IMR-90 (cell line): ENCODE measurements around the gene ZNF554. TPM values are rescaled to one million over a fixed set of nuclear protein-coding genes. Genes with fewer than 3 reads are reported as not detected.

Experiments used
- ATAC-seq: fragments of 200-7000 bp; cut with Tn5 transposase; 2 replicates; pipeline ENCODE4 v1.9.1; 2020; ENCODE audit warnings: low read depth, mild to moderate bottlenecking, moderate library complexity
- BruUV-seq: library from RNA; stranded (reverse); fragments of 400-500 nt; replicated peaks from 2 replicates; lab custom pipeline; 2021; lab: Mats Ljungman, UMichigan
- CTCF ChIA-PET: fragments of 300-600 bp; formaldehyde crosslinking; extraction: SDS; loops from one replicate; lab custom pipeline; 2021; ENCODE audit warnings: antibody characterized with exemption; lab: Yijun Ruan, JAX
- POLR2A ChIA-PET: fragments of 300-600 bp; sonication (Branson Sonifier 250); formaldehyde crosslinking; loops from one replicate; lab custom pipeline; 2022; ENCODE audit warnings: antibody characterized with exemption; ENCODE audit not compliant: unreplicated experiment; lab: Charles Lee
- DNase-seq: peaks from one replicate; pipeline ENCODE4 v3.0.0; 2013
- H2AFZ ChIP-seq: replicated peaks from 2 replicates; pipeline ENCODE3; 2013; ENCODE audit warnings: low read length, mild to moderate bottlenecking; ENCODE audit not compliant: poor library complexity
- H2AK5ac ChIP-seq: 2 replicates; pipeline ENCODE4 v1.6.1; 2013; ENCODE audit warnings: low read depth, low read length, inconsistent platforms
- H2AK9ac ChIP-seq: replicated peaks from 2 replicates; pipeline ENCODE3; 2013; ENCODE audit warnings: mild to moderate bottlenecking, low read depth, low read length, moderate library complexity; ENCODE audit not compliant: poor library complexity
- H2BK120ac ChIP-seq: 2 replicates; pipeline ENCODE4 v1.6.1; 2013; ENCODE audit warnings: low read depth, low read length, inconsistent platforms
- H2BK15ac ChIP-seq: 3 replicates; pipeline ENCODE4 v1.6.1; 2013; ENCODE audit warnings: low read depth, low read length, inconsistent platforms
- H2BK20ac ChIP-seq: 2 replicates; pipeline ENCODE4 v1.6.1; 2013; ENCODE audit warnings: low read depth, mild to moderate bottlenecking, inconsistent platforms, low read length, moderate library complexity
- H2BK5ac ChIP-seq: 2 replicates; pipeline ENCODE4 v1.6.1; 2013; ENCODE audit warnings: mild to moderate bottlenecking, low read depth, low read length, inconsistent platforms; ENCODE audit not compliant: poor library complexity, severe bottlenecking
- H3K14ac ChIP-seq: replicated peaks from 2 replicates; pipeline ENCODE4 v1.6.1; 2013; ENCODE audit warnings: low read depth, low read length, inconsistent platforms
- H3K18ac ChIP-seq: 2 replicates; pipeline ENCODE4 v1.6.1; 2013; ENCODE audit warnings: low read depth, low read length, control low read depth
- H3K23ac ChIP-seq: 2 replicates; pipeline ENCODE4 v1.6.1; 2013; ENCODE audit warnings: low read depth, low read length, inconsistent platforms
- H3K27ac ChIP-seq: 2 replicates; pipeline ENCODE4 v1.5.1; 2013; ENCODE audit warnings: mild to moderate bottlenecking, control low read depth, low read length; ENCODE audit not compliant: insufficient read depth
- H3K27me3 ChIP-seq: 2 replicates; pipeline ENCODE4 v1.6.1; 2013; ENCODE audit warnings: low read length; ENCODE audit not compliant: control insufficient read depth, insufficient read depth
- H3K36me3 ChIP-seq: 2 replicates; pipeline ENCODE4 v1.6.1; 2013; ENCODE audit warnings: low read length, mixed read lengths; ENCODE audit not compliant: control insufficient read depth, insufficient read depth
- H3K4ac ChIP-seq: 2 replicates; pipeline ENCODE4 v1.6.1; 2013; ENCODE audit warnings: low read depth, low read length, inconsistent platforms
- H3K4me1 ChIP-seq: 2 replicates; pipeline ENCODE4 v1.6.1; 2013; ENCODE audit warnings: low read length, mixed read lengths; ENCODE audit not compliant: control insufficient read depth, insufficient read depth
- H3K4me2 ChIP-seq: 2 replicates; pipeline ENCODE4 v1.6.1; 2013; ENCODE audit warnings: low read depth, mild to moderate bottlenecking, control low read depth, low read length, moderate library complexity
- H3K4me3 ChIP-seq: 2 replicates; pipeline ENCODE4 v1.5.1; 2013; ENCODE audit warnings: low read depth, mild to moderate bottlenecking, control low read depth, low read length, moderate library complexity; ENCODE audit not compliant: insufficient read depth
- H3K56ac ChIP-seq: 2 replicates; pipeline ENCODE4 v1.6.1; 2013; ENCODE audit warnings: low read length, inconsistent platforms; ENCODE audit not compliant: insufficient read depth; ENCODE audit errors: extremely low read depth
- H3K79me1 ChIP-seq, 2 experiments: 2 replicates each; pipeline ENCODE4 v1.6.1; 2013; ENCODE audit warnings: low read length in 2 of 2, inconsistent platforms in 1 of 2, low read depth in 1 of 2
- H3K9ac ChIP-seq: 2 replicates; pipeline ENCODE4 v1.6.1; 2013; ENCODE audit warnings: low read depth, low read length, control low read depth
- H3K9me1 ChIP-seq: 2 replicates; pipeline ENCODE4 v1.6.1; 2013; ENCODE audit warnings: low read length, inconsistent platforms; ENCODE audit not compliant: insufficient read depth
- H3K9me3 ChIP-seq: 2 replicates; pipeline ENCODE4 v1.6.1; 2013; ENCODE audit warnings: low read length; ENCODE audit not compliant: control insufficient read depth, insufficient read depth
- H4K20me1 ChIP-seq: 2 replicates; pipeline ENCODE4 v1.6.1; 2013; ENCODE audit warnings: low read length, inconsistent platforms; ENCODE audit not compliant: insufficient read depth
- H4K5ac ChIP-seq: 2 replicates; pipeline ENCODE4 v1.6.1; 2013; ENCODE audit warnings: mild to moderate bottlenecking, low read depth, low read length, control low read depth
- H4K8ac ChIP-seq, 2 experiments: 2 replicates each; pipeline ENCODE4 v1.6.1; 2013; ENCODE audit warnings: low read depth in 2 of 2, low read length in 2 of 2, control low read depth in 1 of 2, inconsistent platforms in 1 of 2
- H4K91ac ChIP-seq: 2 replicates; pipeline ENCODE4 v1.6.1; 2013; ENCODE audit warnings: low read depth, low read length, inconsistent platforms; ENCODE audit not compliant: insufficient read depth
- BHLHE40 ChIP-seq: fragments of 150-350 bp; IDR thresholded peaks from 2 replicates; pipeline ENCODE4 v1.6.1; 2016; ENCODE audit warnings: mild to moderate bottlenecking, low read depth, low read length
- CEBPB ChIP-seq: IDR thresholded peaks from 2 replicates; pipeline ENCODE4 v1.6.1; 2012; ENCODE audit warnings: low read depth, low read length, improper control_type of control experiment
- CHD1 ChIP-seq: IDR thresholded peaks from 2 replicates; pipeline ENCODE4 v1.6.1; 2012; ENCODE audit warnings: low read depth, low read length, improper control_type of control experiment
- CTCF ChIP-seq: conservative IDR thresholded peaks from 2 replicates; pipeline ENCODE4 v1.5.1; 2012; ENCODE audit warnings: mild to moderate bottlenecking, low read depth, low read length, improper control_type of control experiment
- ELK1 ChIP-seq: fragments of 150-350 bp; IDR thresholded peaks from 2 replicates; pipeline ENCODE4 v1.6.1; 2016; ENCODE audit warnings: low read depth, mild to moderate bottlenecking, low read length, moderate library complexity, borderline replicate concordance
- FOS ChIP-seq: fragments of 150-350 bp; IDR thresholded peaks from 2 replicates; pipeline ENCODE4 v1.6.1; 2016; ENCODE audit warnings: low read depth, low read length
- MAFK ChIP-seq: IDR thresholded peaks from 2 replicates; pipeline ENCODE4 v1.6.1; 2012; ENCODE audit warnings: low read depth, low read length, improper control_type of control experiment
- MAZ ChIP-seq: IDR thresholded peaks from 2 replicates; pipeline ENCODE4 v1.6.1; 2012; ENCODE audit warnings: low read depth, mild to moderate bottlenecking, low read length, improper control_type of control experiment, moderate library complexity, borderline replicate concordance
- MXI1 ChIP-seq: IDR thresholded peaks from 2 replicates; pipeline ENCODE4 v1.6.1; 2012; ENCODE audit warnings: low read depth, mild to moderate bottlenecking, low read length, moderate library complexity, borderline replicate concordance
- NFE2L2 ChIP-seq: fragments of 150-350 bp; IDR thresholded peaks from 2 replicates; pipeline ENCODE4 v1.6.1; 2016; ENCODE audit warnings: low read depth, mild to moderate bottlenecking, low read length
- POLR2A ChIP-seq: IDR thresholded peaks from 2 replicates; pipeline ENCODE4 v1.6.1; 2012; ENCODE audit warnings: mild to moderate bottlenecking, low read depth, low read length
- RAD21 ChIP-seq: IDR thresholded peaks from 2 replicates; pipeline ENCODE4 v1.6.1; 2012; ENCODE audit warnings: low read length, improper control_type of control experiment
- RCOR1 ChIP-seq: IDR thresholded peaks from 2 replicates; pipeline ENCODE4 v1.6.1; 2012; ENCODE audit warnings: mild to moderate bottlenecking, low read length, improper control_type of control experiment; ENCODE audit not compliant: insufficient replicate concordance
- RFX5 ChIP-seq: IDR thresholded peaks from 2 replicates; pipeline ENCODE4 v1.8.0; 2012; ENCODE audit warnings: low read depth, mild to moderate bottlenecking, low read length, moderate library complexity
- SMC3 ChIP-seq: fragments of 150-350 bp; IDR thresholded peaks from 2 replicates; pipeline ENCODE4 v1.6.1; 2016; ENCODE audit warnings: low read depth, mild to moderate bottlenecking, antibody characterized with exemption, low read length, moderate library complexity
- USF2 ChIP-seq: fragments of 150-350 bp; IDR thresholded peaks from 2 replicates; pipeline ENCODE4 v1.6.1; 2017; ENCODE audit warnings: mild to moderate bottlenecking, antibody characterized with exemption, low read length, low read depth
- WGBS, 2 experiments: methylation state at CpG; one replicate each; pipeline versions ENCODE4 v1.1.5 to v1.1.7; 2013; ENCODE audit warnings: missing lambda C conversion rate in 2 of 2; ENCODE audit not compliant: insufficient read length in 1 of 2; ENCODE audit errors: extremely low coverage in 2 of 2; 5-methylcytosine and 5-hydroxymethylcytosine counted together
- dilution Hi-C: fragments of 300-500 bp; cut with HindIII; formaldehyde crosslinking; loops from one replicate; pipeline ENCODE4 v1.14.3; 2018; ENCODE audit warnings: low sequenced_read_pairs; ENCODE audit not compliant: unreplicated experiment
- in situ Hi-C: fragments of 300-500 bp; cut with MboI; formaldehyde crosslinking; loops from 3 replicates; pipeline ENCODE4 v1.14.3; 2019; ENCODE audit warnings: low sequenced_read_pairs, inconsistent platforms, mixed read lengths
- intact Hi-C: fragments of 100-400 bp; cut with micrococcal nuclease; formaldehyde crosslinking; loops from 2 replicates; pipeline ENCODE4 v1.10.0; 2022
- polyA plus RNA-seq, 3 experiments: library from polyadenylated mRNA; depleted of rRNA; stranded (reverse); fragments of >200 nt; gene quantifications; 2 replicates each; pipeline ENCODE4 v1.2.3, GENCODE V29; 2012; ENCODE audit warnings: low replicate concordance in 1 of 3
- total RNA-seq: library from RNA; depleted of rRNA; stranded (reverse); fragments of >200 nt; gene quantifications from 2 replicates; pipeline ENCODE4 v1.2.3, GENCODE V29; 2012

ZNF554 gene
- total and polyA plus RNA-seq, 2 of the 4 experiments (the other 2 are of a cell fraction), result 1.5 to 3.0 TPM

GRCh38 chr19:2790557-2791271, 29.0 kb upstream of the ZNF554 start:
- in situ Hi-C loops (no loop called here), intact Hi-C loops (no loop called here), dilution Hi-C loops (no loop called here)
- H2AFZ ChIP-seq, result no peak overlapping the region
- peaks cover 30% of the 10 kb centered on the region for H3K36me3 ChIP-seq
- H3K14ac ChIP-seq, result no peak overlapping the region
- ChIA-PET CTCF (no interaction called here), POLR2A (no interaction called here)
- H3K18ac ChIP-seq, result no peak overlapping the region
- peaks cover 6% of the 10 kb centered on the region for H4K20me1 ChIP-seq
- H2BK20ac ChIP-seq, result no peak overlapping the region
- DNase-seq (no peak), ATAC-seq (no peak)
- H3K23ac ChIP-seq, result no peak overlapping the region
- TF ChIP-seq CHD1 (no peak), RFX5 (no peak), MXI1 (no peak), USF2 (no peak), FOS (no peak), ELK1 (no peak), CTCF (no peak), MAZ (no peak), CEBPB (no peak), NFE2L2 (no peak), SMC3 (no peak), RAD21 (no peak), BHLHE40 (no peak), MAFK (no peak), RCOR1 (no peak), POLR2A (no peak)
- no peaks in the 10 kb centered on the region for H3K27me3 ChIP-seq
- H3K4me3 ChIP-seq, result no peak overlapping the region
- H2BK15ac ChIP-seq, result no peak overlapping the region
- H2BK5ac ChIP-seq, result no peak overlapping the region
- no peaks in the 10 kb centered on the region for H3K4me1 ChIP-seq
- no peak overlapping the region for H3K27ac ChIP-seq
- H3K4me2 ChIP-seq, result no peak overlapping the region
- no peak overlapping the region for H2BK120ac ChIP-seq
- H3K9ac ChIP-seq, result no peak overlapping the region
- no peaks in the 10 kb centered on the region for H3K9me3 ChIP-seq
- WGBS, 2 experiments, result 97% methylated on average over 12 of the region's 32 CpGs; no CpG with 5 or more reads in 1 of the 2 experiments
- H3K56ac ChIP-seq, result no peak overlapping the region
- H3K79me1 ChIP-seq, result peaks cover 16 to 52% of the 10 kb centered on the region in 2 experiments
- no TSS peak for BruUV-seq
- no peak overlapping the region for H2AK9ac ChIP-seq
- H3K4ac ChIP-seq, result no peak overlapping the region
- no peak overlapping the region for H2AK5ac ChIP-seq
- H3K9me1 ChIP-seq, result no peaks in the 10 kb centered on the region; the same call in 1 of the 2 replicates
- no peak overlapping the region for H4K8ac ChIP-seq
- no peak overlapping the region for H4K91ac ChIP-seq
- no peak overlapping the region for H4K5ac ChIP-seq
